IgD-negative memory B cell (primary cell): ENCODE results near the gene XAF1. TPM values are rescaled to one million over a fixed set of nuclear protein-coding genes. Genes with fewer than 3 reads are reported as not detected.
"Not testable (repeated sequence)": the region's sequence is repeated elsewhere in the genome, so short reads cannot be mapped to it uniquely, and the experiment has no call there.

ENCODE experiments used
- H3K27ac Mint-ChIP-seq, 3 donors: one replicate each; pipeline ENCODE4 v1.8.0; 2020 to 2022; ENCODE audit warnings: mild to moderate bottlenecking in 3 of 3, mixed read lengths in 3 of 3, moderate library complexity in 1 of 3
- H3K27me3 Mint-ChIP-seq: one replicate; pipeline ENCODE4 v1.8.0; 2021; ENCODE audit warnings: mixed read lengths
- H3K36me3 Mint-ChIP-seq: one replicate; pipeline ENCODE4 v1.8.0; 2020; ENCODE audit warnings: mild to moderate bottlenecking, mixed read lengths
- H3K4me1 Mint-ChIP-seq, 3 donors: one replicate each; pipeline ENCODE4 v1.8.0; 2020 to 2022; ENCODE audit warnings: mixed read lengths in 3 of 3, mild to moderate bottlenecking in 1 of 3
- H3K4me3 Mint-ChIP-seq, 4 donors: one replicate each; pipeline ENCODE4 v1.8.0; 2020 to 2022; ENCODE audit warnings: mild to moderate bottlenecking in 4 of 4, mixed read lengths in 4 of 4, moderate library complexity in 3 of 4
- H3K9me3 Mint-ChIP-seq, 3 donors: one replicate each; pipeline ENCODE4 v1.8.0; 2020 to 2021; ENCODE audit warnings: mixed read lengths in 3 of 3, mild to moderate bottlenecking in 1 of 3
- polyA plus RNA-seq: library from polyadenylated mRNA; unstranded; fragments of 300-500 nt; fragmentation: Illumina TruSeq; gene quantifications from one replicate; pipeline ENCODE4 v1.2.3, GENCODE V29; 2021

XAF1 gene
- polyA plus RNA-seq, 1 donor from 2014 or later: 76.2 TPM

- H3K27me3 Mint-ChIP-seq: peaks cover 31% of the 10 kb centered on the region
- no peak overlapping the region for H3K4me3 Mint-ChIP-seq
- peaks cover 3% of the 10 kb centered on the region for H3K36me3 Mint-ChIP-seq
- H3K4me1 Mint-ChIP-seq: no peaks in the 10 kb centered on the region
- H3K27ac Mint-ChIP-seq: no peak overlapping the region
- no peaks in the 10 kb centered on the region for H3K9me3 Mint-ChIP-seq
Measured at GRCh38 chr17:6724009-6724408, 31.8 kb upstream of the XAF1 start.

GRCh38 chr17:6729531-6729930 is 26.3 kb upstream of the XAF1 start:
- H3K4me3 Mint-ChIP-seq: no peak overlapping the region
- H3K36me3 Mint-ChIP-seq: peaks cover 2% of the 10 kb centered on the region
- peaks cover 13% of the 10 kb centered on the region for H3K27me3 Mint-ChIP-seq
- no peaks in the 10 kb centered on the region for H3K4me1 Mint-ChIP-seq
- no peaks in the 10 kb centered on the region for H3K9me3 Mint-ChIP-seq
- H3K27ac Mint-ChIP-seq: peak overlapping the region in 1 of 3 donors; percentile 13

GRCh38 chr17:6746665-6747064 is 9.2 kb upstream of the XAF1 start:
- H3K4me3 Mint-ChIP-seq, H3K9me3 Mint-ChIP-seq, H3K27me3 Mint-ChIP-seq, H3K4me1 Mint-ChIP-seq, H3K36me3 Mint-ChIP-seq, H3K27ac Mint-ChIP-seq: not testable (repeated sequence)

DNA sequence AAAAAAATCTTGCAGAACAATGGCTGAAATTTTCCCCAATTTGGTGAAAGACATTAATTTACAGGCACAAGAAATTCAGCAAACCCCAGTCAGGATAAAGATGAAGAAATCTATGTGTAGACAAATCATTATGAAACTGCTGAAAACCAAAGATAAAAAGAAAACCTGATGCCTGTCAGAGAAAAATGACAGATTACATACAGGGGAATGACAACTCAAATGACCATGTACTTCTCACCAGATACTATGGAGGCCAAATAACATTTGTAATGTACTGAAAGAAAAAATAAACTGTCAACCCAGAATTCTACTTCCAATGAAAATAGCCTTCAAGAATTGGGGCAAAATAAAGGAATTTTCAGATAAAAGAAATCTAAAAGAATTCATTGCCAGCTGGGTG is 7.2 kb upstream of the XAF1 start:
- Mint-ChIP-seq H3K4me1 (peaks cover 0 to 3% (median 2%) of the 10 kb centered on the region in 3 donors), H3K36me3 (peaks cover 2% of the 10 kb centered on the region), H3K9me3 (no peaks in the 10 kb centered on the region), H3K27me3 (peaks cover 5% of the 10 kb centered on the region), H3K27ac (no peak overlapping the region), H3K4me3 (no peak overlapping the region)

- Mint-ChIP-seq H3K27ac (no peak overlapping the region), H3K27me3 (peaks cover 3% of the 10 kb centered on the region), H3K4me1 (peaks cover 0 to 3% (median 2%) of the 10 kb centered on the region in 3 donors), H3K9me3 (no peaks in the 10 kb centered on the region), H3K4me3 (peak overlapping the region in 1 of 4 donors; percentile 42), H3K36me3 (peaks cover 2% of the 10 kb centered on the region)
Measured at GRCh38 chr17:6749519-6749918, 6.3 kb upstream of the XAF1 start.

DNA sequence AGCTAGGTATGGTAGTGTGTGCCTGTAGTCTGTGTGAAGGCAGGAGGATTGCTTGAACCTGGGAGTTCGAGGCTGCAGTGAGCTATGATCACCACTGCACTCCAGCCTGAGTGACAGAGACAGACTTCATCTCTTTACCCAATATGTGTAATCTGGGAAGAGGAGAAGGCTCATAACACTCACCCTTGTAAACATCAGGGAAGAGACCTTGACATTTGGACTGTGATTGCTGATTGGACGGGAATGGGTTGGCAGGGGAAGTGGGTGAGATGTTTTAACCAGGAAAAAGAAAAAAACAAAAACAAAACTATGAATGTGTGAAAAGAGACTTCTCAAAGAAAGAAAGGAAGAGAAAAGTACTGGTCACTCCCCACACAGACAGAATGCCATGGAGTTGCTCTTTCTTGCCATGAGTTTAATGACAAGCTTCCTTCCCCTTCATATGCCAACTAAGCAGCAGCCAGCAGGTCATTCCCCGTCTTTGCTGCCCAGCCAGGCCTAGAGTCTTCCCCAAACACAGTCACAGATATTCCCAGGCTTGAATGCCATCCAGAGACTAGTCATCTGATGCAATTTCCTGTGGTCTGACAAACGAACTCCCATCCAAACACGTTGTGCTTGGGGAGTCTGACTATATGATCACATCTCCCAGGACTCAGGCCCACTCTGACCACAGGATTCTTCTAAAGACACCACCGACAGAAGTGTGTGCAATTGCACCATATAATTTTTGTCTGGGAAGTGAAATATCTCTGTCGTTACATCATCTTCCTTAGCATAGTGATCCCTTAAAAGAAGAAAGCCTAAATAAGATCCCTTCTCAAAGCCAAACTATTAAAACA is 3.6 kb upstream of the XAF1 start:
- Mint-ChIP-seq H3K9me3 (no peaks in the 10 kb centered on the region), H3K4me1 (peaks cover 11 to 14% (median 12%) of the 10 kb centered on the region in 3 donors), H3K36me3 (no peaks in the 10 kb centered on the region), H3K27ac (peak overlapping the region in 2 of 3 donors; percentile 15 to 51), H3K4me3 (peak overlapping the region in 1 of 4 donors; percentile 30), H3K27me3 (no peaks in the 10 kb centered on the region)

DNA sequence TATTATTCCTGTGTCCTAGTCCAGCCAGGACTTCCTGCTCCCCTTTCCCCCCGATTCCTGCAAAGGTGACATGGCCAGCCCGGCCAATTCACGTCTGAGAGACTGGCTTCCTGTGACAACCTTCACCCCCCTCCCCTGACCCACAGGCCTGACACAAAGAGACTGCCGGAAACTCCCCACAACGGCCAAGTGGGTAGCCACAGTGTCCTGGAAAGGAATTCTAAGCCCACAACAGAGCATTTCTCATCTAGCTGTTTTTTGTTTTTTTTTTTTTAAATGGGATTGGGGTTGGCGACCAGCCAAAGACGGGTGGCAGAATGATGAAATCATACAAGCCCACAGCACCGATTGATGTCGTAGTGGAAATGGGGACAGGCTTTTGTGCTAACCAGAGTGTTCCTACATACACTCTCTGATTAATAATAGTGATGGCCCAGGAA is 2.8 kb upstream of the XAF1 start:
- Mint-ChIP-seq H3K4me3 (peak overlapping the region in 2 of 4 donors; percentile 30 to 72), H3K36me3 (peaks cover 1% of the 10 kb centered on the region)

GRCh38 chr17:6753546-6753945 is 2.3 kb upstream of the XAF1 start:
- Mint-ChIP-seq H3K36me3 (peaks cover 2% of the 10 kb centered on the region), H3K4me3 (peak overlapping the region in 2 of 4 donors; percentile 25 to 55), H3K27ac (no peak overlapping the region), H3K4me1 (peaks cover 18 to 22% (median 19%) of the 10 kb centered on the region in 3 donors), H3K27me3 (no peaks in the 10 kb centered on the region), H3K9me3 (no peaks in the 10 kb centered on the region)

More for the DNA sequence above, 2.8 kb upstream of the XAF1 start:
- Mint-ChIP-seq H3K4me1 (peaks cover 15 to 20% (median 18%) of the 10 kb centered on the region in 3 donors), H3K27ac (peak overlapping the region in 1 of 3 donors; percentile 15), H3K27me3 (no peaks in the 10 kb centered on the region), H3K9me3 (no peaks in the 10 kb centered on the region)

- peak overlapping the region; percentile 26 to 92 (median 87) for H3K27ac Mint-ChIP-seq
- no peaks in the 10 kb centered on the region for H3K9me3 Mint-ChIP-seq
- H3K4me3 Mint-ChIP-seq: peak overlapping the region; percentile 91 to 100 (median 98)
- H3K4me1 Mint-ChIP-seq: peaks cover 18 to 22% (median 19%) of the 10 kb centered on the region in 3 donors
- H3K27me3 Mint-ChIP-seq: peaks cover 3% of the 10 kb centered on the region
- peaks cover 4% of the 10 kb centered on the region for H3K36me3 Mint-ChIP-seq
Measured at GRCh38 chr17:6755281-6755680, 565 bp upstream of the XAF1 start.

GRCh38 chr17:6756425-6757031 is 682 bp downstream of the XAF1 start:
- Mint-ChIP-seq H3K36me3 (peaks cover 4% of the 10 kb centered on the region), H3K9me3 (no peaks in the 10 kb centered on the region)

GRCh38 chr17:6757747-6758146 is 1.9 kb downstream of the XAF1 start:
- no peaks in the 10 kb centered on the region for H3K9me3 Mint-ChIP-seq
- H3K27ac Mint-ChIP-seq: peak overlapping the region in 1 of 3 donors; percentile 59
- H3K36me3 Mint-ChIP-seq: peaks cover 9% of the 10 kb centered on the region
- peaks cover 3% of the 10 kb centered on the region for H3K27me3 Mint-ChIP-seq
- peaks cover 16 to 22% (median 19%) of the 10 kb centered on the region in 3 donors for H3K4me1 Mint-ChIP-seq
- peak overlapping the region in 3 of 4 donors; percentile 61 to 91 (median 80) for H3K4me3 Mint-ChIP-seq

More at GRCh38 chr17:6756425-6757031, 682 bp downstream of the XAF1 start:
- peaks cover 3% of the 10 kb centered on the region for H3K27me3 Mint-ChIP-seq
- H3K4me1 Mint-ChIP-seq: peaks cover 18 to 22% (median 19%) of the 10 kb centered on the region in 3 donors
- peak overlapping the region; percentile 91 to 100 (median 98) for H3K4me3 Mint-ChIP-seq
- H3K27ac Mint-ChIP-seq: peak overlapping the region; percentile 56 to 92 (median 87)

GRCh38 chr17:6761779-6762178 is 5.9 kb downstream of the XAF1 start:
- Mint-ChIP-seq H3K36me3 (peaks cover 41% of the 10 kb centered on the region), H3K4me1 (peaks cover 7 to 12% (median 11%) of the 10 kb centered on the region in 3 donors), H3K27ac (no peak overlapping the region), H3K4me3 (no peak overlapping the region), H3K9me3 (peaks cover 4 to 14% (median 9%) of the 10 kb centered on the region in 3 donors), H3K27me3 (peaks cover 3% of the 10 kb centered on the region)

DNA sequence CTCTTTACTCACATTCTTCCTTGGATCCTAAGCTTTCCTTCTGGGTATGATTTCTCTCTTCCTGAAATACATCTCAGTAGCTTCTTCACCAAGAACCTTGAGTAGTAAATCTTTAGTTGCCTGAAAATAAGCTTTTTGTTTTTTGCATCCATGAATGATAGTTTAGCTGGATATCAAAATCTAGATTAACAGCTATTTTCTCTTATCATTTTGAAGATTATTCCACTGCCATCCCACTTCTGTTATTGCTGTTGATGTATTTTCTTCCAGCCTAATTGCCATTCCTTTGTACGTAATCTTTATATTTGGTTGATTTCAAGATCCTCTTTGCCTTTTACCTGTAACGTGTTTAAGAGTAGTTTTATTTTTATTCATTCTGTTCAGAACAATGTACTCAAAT is 12.6 kb downstream of the XAF1 start:
- H3K4me1 Mint-ChIP-seq: no peaks in the 10 kb centered on the region

DNA sequence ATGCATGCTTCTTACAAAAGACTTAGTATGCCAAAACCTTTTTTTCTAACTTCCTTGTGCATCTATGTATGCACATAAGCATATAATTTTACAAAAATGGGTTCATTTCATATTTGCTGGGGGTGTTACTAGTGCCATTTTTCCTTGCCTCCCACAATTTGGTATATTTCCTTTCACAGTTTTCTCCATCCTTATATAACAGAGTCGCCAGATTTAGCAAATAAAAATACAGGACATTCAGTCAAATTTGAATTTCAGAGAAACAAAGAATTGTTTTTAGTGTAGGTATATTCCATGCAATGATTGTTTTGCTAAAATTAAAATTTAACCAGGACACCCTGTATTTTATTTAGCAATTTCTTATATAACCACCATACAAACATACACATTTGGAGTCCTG is 16.2 kb downstream of the XAF1 start:
- Mint-ChIP-seq H3K4me3 (no peak overlapping the region), H3K27me3 (peaks cover 5% of the 10 kb centered on the region), H3K27ac (peak overlapping the region in 1 of 3 donors; percentile 87), H3K36me3 (peaks cover 57% of the 10 kb centered on the region), H3K9me3 (peaks cover 20 to 49% (median 46%) of the 10 kb centered on the region in 3 donors), H3K4me1 (peaks cover 0 to 2% (median 0%) of the 10 kb centered on the region in 3 donors)

More for the DNA sequence above, 12.6 kb downstream of the XAF1 start:
- H3K9me3 Mint-ChIP-seq: peaks cover 21 to 54% (median 37%) of the 10 kb centered on the region in 3 donors
- no peaks in the 10 kb centered on the region for H3K27me3 Mint-ChIP-seq
- no peak overlapping the region for H3K27ac Mint-ChIP-seq
- H3K36me3 Mint-ChIP-seq: peaks cover 81% of the 10 kb centered on the region
- no peak overlapping the region for H3K4me3 Mint-ChIP-seq

- H3K27me3 Mint-ChIP-seq: peaks cover 15% of the 10 kb centered on the region
- H3K4me1 Mint-ChIP-seq, H3K4me3 Mint-ChIP-seq: not testable (repeated sequence)
- H3K36me3 Mint-ChIP-seq: peaks cover 32% of the 10 kb centered on the region
- peak overlapping the region in 1 of 3 donors; percentile 62 for H3K27ac Mint-ChIP-seq
- H3K9me3 Mint-ChIP-seq: peaks cover 10 to 26% (median 24%) of the 10 kb centered on the region in 3 donors
Measured at GRCh38 chr17:6774906-6775305, 19.1 kb downstream of the XAF1 start.
